BJ (cell line): ENCODE data around the gene NFIA. TPM values are rescaled to one million over a fixed set of nuclear protein-coding genes. Genes with fewer than 3 reads are reported as not detected.

Experiments
- CTCF ChIA-PET: fragments of 350-600 bp; formaldehyde crosslinking; extraction: SDS; loops from one replicate; lab custom pipeline; 2021; ENCODE audit warnings: antibody characterized with exemption, inconsistent platforms; lab: Yijun Ruan, JAX
- POLR2A ChIA-PET: fragments of 300-600 bp; sonication (Branson Sonifier 250); formaldehyde crosslinking; extraction: SDS; loops from one replicate; lab custom pipeline; 2021; ENCODE audit warnings: antibody characterized with exemption; lab: Charles Lee
- DNase-seq: peaks from one replicate; pipeline ENCODE4 v3.0.0-alpha.2; 2011; ENCODE audit warnings: low read depth
- H3K27me3 ChIP-seq: 2 replicates; pipeline ENCODE4 v1.6.0; 2011; ENCODE audit warnings: low read length; ENCODE audit not compliant: control insufficient read depth, insufficient read depth
- H3K36me3 ChIP-seq: 2 replicates; pipeline ENCODE4 v1.5.1; 2011; ENCODE audit warnings: low read length; ENCODE audit not compliant: control insufficient read depth, insufficient read depth
- H3K4me3 ChIP-seq: 2 replicates; pipeline ENCODE4 v1.5.1; 2011; ENCODE audit warnings: low read depth, mild to moderate bottlenecking, control low read depth, low read length
- CTCF ChIP-seq: IDR thresholded peaks from 2 replicates; pipeline ENCODE4 v1.5.1; 2011; ENCODE audit warnings: low read depth, mild to moderate bottlenecking, control low read depth, inconsistent platforms, low read length, moderate library complexity; ENCODE audit not compliant: insufficient read depth
- polyA plus RNA-seq: library from polyadenylated mRNA; depleted of rRNA; stranded (reverse); fragments of >200 nt; gene quantifications from 2 replicates; pipeline ENCODE4 v1.2.3, GENCODE V29; 2011

NFIA gene
- polyA plus RNA-seq, 1 experiment = 4.5 TPM

GRCh38 chr1:61372944-61373343 is 290.6 kb downstream of the NFIA start:
- POLR2A ChIA-PET = no interaction called here

DNA sequence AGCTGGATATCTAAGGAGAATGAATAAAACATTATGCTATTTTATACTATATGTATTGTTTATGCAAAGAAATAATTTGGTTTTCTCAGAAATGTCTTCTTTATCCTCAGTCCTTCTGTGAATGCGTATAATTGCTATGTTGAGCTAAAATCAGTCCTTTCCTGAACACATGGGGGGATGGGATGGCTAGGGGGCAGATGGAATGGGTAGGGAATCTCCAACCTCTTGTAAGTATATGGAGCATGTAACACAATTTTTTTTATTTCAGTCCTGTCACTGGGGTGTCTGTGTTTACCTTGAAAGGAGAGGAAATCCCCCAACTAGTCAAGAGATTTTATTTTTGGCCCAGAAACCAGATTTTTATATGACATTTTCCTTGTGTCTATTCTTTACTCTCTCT is 291.8 kb downstream of the NFIA start:
- CTCF ChIA-PET = interaction anchor here (1.4 kb wide), 1 partner anchor 324 kb away, joined by 4 read pairs; no protein-coding TSS in a partner anchor

More at GRCh38 chr1:61372944-61373343, 290.6 kb downstream of the NFIA start:
- TF ChIP-seq CTCF = no peak
- DNase-seq = no peak
- no peaks in the 10 kb centered on the region for H3K36me3 ChIP-seq
- H3K27me3 ChIP-seq = no peaks in the 10 kb centered on the region
- H3K4me3 ChIP-seq = no peak overlapping the region
- CTCF ChIA-PET = interaction anchor here (1.0 kb wide), 1 partner anchor 1401 kb away, joined by 3 read pairs; no protein-coding TSS in a partner anchor

GRCh38 chr1:61375082-61375880 is 292.9 kb downstream of the NFIA start:
- no peak for TF ChIP-seq CTCF
- POLR2A ChIA-PET = no interaction called here

More for the DNA sequence above, 291.8 kb downstream of the NFIA start:
- H3K36me3 ChIP-seq = no peaks in the 10 kb centered on the region
- POLR2A ChIA-PET = no interaction called here
- no peak for TF ChIP-seq CTCF
- no peak overlapping the region for H3K4me3 ChIP-seq
- no peak for DNase-seq
- H3K27me3 ChIP-seq = no peaks in the 10 kb centered on the region

DNA sequence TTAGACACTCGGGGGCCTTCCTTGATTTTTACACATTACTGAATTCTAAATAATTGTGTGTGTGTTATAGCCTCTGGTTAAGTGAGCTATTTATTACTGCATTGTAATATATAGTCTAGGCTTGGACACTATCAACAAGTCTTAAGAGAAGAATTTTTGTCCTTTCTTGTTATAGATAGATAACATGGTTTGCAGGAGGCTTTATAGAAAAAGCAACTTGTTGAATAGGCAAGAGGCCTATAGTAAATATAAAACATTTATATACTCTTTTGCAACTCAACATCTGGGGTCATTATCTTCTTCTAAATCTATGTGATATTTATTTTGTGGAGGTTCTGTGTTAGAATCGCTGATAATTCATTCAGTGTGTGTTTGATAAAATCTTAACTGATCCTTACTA is 293.8 kb downstream of the NFIA start:
- Histone ChIP-seq H3K27me3 (no peaks in the 10 kb centered on the region), H3K4me3 (no peak overlapping the region), H3K36me3 (no peaks in the 10 kb centered on the region)
- POLR2A ChIA-PET = no interaction called here
- CTCF ChIA-PET = no interaction called here
- DNase-seq = no peak
- TF ChIP-seq CTCF = no peak

More at GRCh38 chr1:61375082-61375880, 292.9 kb downstream of the NFIA start:
- Histone ChIP-seq H3K36me3 (no peaks in the 10 kb centered on the region), H3K27me3 (no peaks in the 10 kb centered on the region), H3K4me3 (no peak overlapping the region)
- CTCF ChIA-PET = interaction anchor here (1.4 kb wide), 1 partner anchor 325 kb away, joined by 4 read pairs; no protein-coding TSS in a partner anchor
- DNase-seq = no peak

DNA sequence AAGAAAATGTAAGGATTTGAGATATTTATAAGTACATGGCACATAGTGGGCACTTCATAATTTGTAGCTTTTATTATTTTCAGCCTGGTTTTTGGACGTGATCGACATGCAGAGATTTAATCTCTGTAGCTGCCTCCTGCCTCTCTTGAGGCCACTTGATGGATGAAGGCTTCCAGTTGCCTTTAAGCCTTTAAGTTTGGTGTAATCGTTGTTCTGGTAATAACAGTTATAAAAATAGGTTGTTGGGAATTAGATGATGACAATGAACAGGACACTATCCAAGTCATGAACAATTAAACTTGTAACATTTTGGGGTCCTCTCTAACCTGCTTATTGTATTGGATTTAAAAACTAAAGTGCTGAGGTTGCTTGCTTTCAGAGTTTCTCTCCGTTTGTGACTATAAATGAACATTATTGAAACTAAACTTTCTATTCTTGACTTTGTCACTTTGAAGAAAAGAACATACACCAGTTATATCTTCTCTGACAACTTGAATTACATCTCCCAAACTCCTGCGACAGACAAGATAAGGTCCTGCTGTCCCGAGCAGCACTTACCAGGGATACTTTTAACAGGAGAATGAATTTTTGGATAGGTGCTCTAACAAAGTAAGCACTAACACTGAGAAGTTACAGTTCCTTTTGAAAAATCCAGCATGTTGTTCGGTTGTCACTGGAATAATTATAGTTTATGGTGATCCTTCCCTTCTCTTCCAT is 295.0 kb downstream of the NFIA start:
- CTCF ChIA-PET = interaction anchor here (1.1 kb wide), 1 partner anchor 12 kb away, joined by 3 read pairs; no protein-coding TSS in a partner anchor
- POLR2A ChIA-PET = no interaction called here
- no peaks in the 10 kb centered on the region for H3K27me3 ChIP-seq
- H3K4me3 ChIP-seq = no peak overlapping the region
- H3K36me3 ChIP-seq = no peaks in the 10 kb centered on the region
- no peak for DNase-seq
- no peak for TF ChIP-seq CTCF
